Measurements from ENCODE around the gene CDK5.

CDK5 gene

GRCh38 chr7:151057506-151057988 is at the start of gene CDK5:
Gene CDK5 (minus strand): TSS chr7:151057897. CDS start chr7:151057848, 49 bp downstream.
- DNase-seq (ENCODE audit: extremely low read depth, low read depth) = no peak
- peak within 1 kb of the TSS; percentile 83 for H3K4me3 ChIP-seq (replicated peaks; ENCODE audit: low read depth, low read length)
- TF ChIP-seq, protein P1, sequence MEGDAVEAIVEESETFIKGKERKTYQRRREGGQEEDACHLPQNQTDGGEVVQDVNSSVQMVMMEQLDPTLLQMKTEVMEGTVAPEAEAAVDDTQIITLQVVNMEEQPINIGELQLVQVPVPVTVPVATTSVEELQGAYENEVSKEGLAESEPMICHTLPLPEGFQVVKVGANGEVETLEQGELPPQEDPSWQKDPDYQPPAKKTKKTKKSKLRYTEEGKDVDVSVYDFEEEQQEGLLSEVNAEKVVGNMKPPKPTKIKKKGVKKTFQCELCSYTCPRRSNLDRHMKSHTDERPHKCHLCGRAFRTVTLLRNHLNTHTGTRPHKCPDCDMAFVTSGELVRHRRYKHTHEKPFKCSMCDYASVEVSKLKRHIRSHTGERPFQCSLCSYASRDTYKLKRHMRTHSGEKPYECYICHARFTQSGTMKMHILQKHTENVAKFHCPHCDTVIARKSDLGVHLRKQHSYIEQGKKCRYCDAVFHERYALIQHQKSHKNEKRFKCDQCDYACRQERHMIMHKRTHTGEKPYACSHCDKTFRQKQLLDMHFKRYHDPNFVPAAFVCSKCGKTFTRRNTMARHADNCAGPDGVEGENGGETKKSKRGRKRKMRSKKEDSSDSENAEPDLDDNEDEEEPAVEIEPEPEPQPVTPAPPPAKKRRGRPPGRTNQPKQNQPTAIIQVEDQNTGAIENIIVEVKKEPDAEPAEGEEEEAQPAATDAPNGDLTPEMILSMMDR (IDR thresholded peaks at IDR 0.05; ENCODE audit: low read depth, low read length, missing control alignments) = no peak

DNA sequence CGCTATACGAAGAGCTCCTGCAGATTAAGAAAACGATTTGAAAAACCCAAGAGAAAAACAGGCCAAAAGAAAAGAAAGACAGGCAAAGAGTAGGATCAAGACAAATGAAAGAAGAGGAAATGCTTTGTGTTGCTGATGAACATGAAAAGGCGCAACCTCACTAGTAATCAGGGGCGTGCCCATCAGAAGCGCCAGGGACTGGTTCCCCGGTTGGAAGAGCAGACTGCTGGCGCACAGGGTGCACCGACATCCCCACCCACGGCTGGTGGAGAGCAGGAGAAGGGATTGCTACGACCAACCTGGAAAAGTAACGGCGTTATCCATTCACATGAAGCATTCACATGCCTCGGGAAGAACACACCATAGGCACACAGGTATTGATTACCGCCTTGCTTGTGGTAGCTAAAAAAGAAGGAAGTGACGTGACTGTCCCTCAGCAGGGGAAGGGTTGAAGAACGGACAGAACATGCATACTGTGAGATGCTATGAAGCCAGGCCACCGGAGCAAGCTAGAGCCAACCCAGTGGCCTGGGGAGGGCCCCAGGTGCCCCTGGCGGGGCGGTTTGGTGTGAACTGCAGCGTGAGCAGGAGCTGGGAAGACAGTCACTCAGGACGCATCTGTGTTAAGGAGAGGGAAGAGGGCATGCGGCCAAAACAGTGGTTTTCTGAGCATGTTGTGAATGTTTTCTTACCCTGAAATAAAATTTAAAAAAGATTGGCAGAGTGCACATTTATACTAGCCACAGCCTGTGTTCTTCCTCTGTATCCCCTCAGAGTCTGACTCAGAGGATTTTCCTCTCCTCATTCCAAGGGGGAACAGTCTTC is 46.9 kb upstream of the CDK5 start:
- DNase-seq (ENCODE audit: extremely low read depth, low read depth) = peak; percentile 77
- no peak overlapping the region for H3K4me3 ChIP-seq (replicated peaks; ENCODE audit: low read depth, low read length)
- TF ChIP-seq, protein P1 (IDR thresholded peaks at IDR 0.05; ENCODE audit: low read depth, low read length, missing control alignments) = no peak

GRCh38 chr7:151103973-151104372 is 46.3 kb upstream of the CDK5 start:
- TF ChIP-seq, protein P1 (IDR thresholded peaks at IDR 0.05; ENCODE audit: low read depth, low read length, missing control alignments) = no peak
- no peak overlapping the region for H3K4me3 ChIP-seq (replicated peaks; ENCODE audit: low read depth, low read length)
- DNase-seq (ENCODE audit: extremely low read depth, low read depth) = no peak

DNA sequence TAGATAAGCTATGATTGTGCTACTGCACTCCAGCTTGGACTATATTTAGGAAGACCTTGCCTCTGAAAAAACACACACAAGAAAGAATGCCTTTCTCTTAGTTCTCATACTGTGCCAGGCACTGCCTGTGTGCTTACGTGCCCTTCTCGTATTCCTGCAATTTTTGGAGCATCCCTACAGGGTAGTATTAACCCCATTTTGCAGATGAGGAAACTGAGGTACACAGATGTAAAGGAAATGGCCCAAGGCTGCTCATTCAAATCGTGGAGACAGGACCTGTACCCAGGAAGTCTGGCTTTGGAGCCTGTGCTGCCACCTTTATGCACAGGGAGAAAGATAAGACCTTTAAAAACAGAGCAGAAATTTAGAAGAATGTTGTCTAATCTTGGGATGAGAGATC is 45.3 kb upstream of the CDK5 start:
- no peak overlapping the region for H3K4me3 ChIP-seq (replicated peaks; ENCODE audit: low read depth, low read length)
- no peak for DNase-seq (ENCODE audit: extremely low read depth, low read depth)
- TF ChIP-seq, protein P1 (IDR thresholded peaks at IDR 0.05; ENCODE audit: low read depth, low read length, missing control alignments) = no peak

DNA sequence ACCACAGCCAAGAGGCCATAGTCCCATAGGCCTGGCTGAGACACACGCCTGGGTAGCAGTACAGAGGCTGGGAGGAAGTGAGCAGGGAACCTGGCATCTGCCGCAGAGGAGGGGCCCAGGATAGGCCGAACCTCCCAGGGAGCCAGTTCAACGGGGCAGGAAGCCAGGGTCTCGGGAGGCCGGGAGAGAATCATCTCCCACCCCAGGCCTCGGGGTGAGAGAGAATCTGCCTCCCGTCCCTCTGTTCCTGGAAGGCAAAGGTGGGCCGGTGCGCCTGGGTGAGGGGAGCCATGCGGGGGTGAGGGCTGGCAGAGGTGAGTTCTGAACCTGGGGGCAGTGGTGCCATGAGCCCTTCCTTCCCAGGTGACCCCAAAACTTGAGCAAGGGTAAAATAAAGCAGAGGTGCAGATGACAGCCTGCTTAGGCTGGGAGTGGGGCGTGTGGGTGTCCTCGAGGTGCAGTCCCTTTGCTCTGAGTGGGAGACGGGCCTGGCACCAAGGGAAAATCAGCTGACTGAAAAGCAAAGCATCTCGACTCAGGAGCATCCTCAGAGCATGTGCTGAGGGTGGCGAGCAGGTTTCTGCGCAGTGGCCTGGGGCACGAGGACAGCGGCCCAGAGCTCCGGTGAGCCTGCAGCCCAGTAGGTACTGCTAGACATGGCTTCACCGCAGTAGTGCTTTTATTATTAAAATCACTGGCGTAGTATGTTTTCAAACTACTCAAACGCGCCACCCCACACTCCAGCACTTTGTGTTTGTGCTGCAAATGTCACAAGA is 44.1 kb upstream of the CDK5 start:
- H3K4me3 ChIP-seq (replicated peaks; ENCODE audit: low read depth, low read length) = no peak overlapping the region
- TF ChIP-seq, protein P1 (IDR thresholded peaks at IDR 0.05; ENCODE audit: low read depth, low read length, missing control alignments) = no peak
- no peak for DNase-seq (ENCODE audit: extremely low read depth, low read depth)

GRCh38 chr7:151100921-151101320 is 43.2 kb upstream of the CDK5 start:
- TF ChIP-seq, protein P1 (IDR thresholded peaks at IDR 0.05; ENCODE audit: low read depth, low read length, missing control alignments) = no peak
- H3K4me3 ChIP-seq (replicated peaks; ENCODE audit: low read depth, low read length) = no peak overlapping the region
- DNase-seq (ENCODE audit: extremely low read depth, low read depth) = no peak

Measured in HFF-Myc (cell line).